ENCODE data around the gene MFNG.

MFNG gene

GRCh38 chr22:37492428-37493344 lies 6.5 kb upstream of the MFNG start:
- DNase-seq, result peak; percentile 54

- DNase-seq, result no peak
Observed at GRCh38 chr22:37491559-37492427, 5.6 kb upstream of the MFNG start.

GRCh38 chr22:37491106-37491505 lies 4.9 kb upstream of the MFNG start:
- no peak for DNase-seq

GRCh38 chr22:37489983-37490382 lies 3.8 kb upstream of the MFNG start:
- DNase-seq, result no peak

GRCh38 chr22:37488337-37489135 lies 2.4 kb upstream of the MFNG start:
- no peak for DNase-seq

- DNase-seq, result no peak
Observed at GRCh38 chr22:37487571-37487970, 1.4 kb upstream of the MFNG start.

GRCh38 chr22:37487129-37487528 lies 945 bp upstream of the MFNG start:
- no peak for DNase-seq

- peak; percentile 29 for DNase-seq
Observed at GRCh38 chr22:37485395-37486223, 575 bp downstream of the MFNG start.

GRCh38 chr22:37484480-37485394 lies 1.4 kb downstream of the MFNG start:
- DNase-seq, result peak; percentile 80

GRCh38 chr22:37483050-37483449 lies 3.1 kb downstream of the MFNG start:
- DNase-seq, result no peak

- no peak for DNase-seq
Observed at GRCh38 chr22:37482244-37482643, 3.9 kb downstream of the MFNG start.

GRCh38 chr22:37481347-37481907 lies 4.8 kb downstream of the MFNG start:
- DNase-seq, result no peak

GRCh38 chr22:37480387-37481346 lies 5.5 kb downstream of the MFNG start:
- no peak for DNase-seq

GRCh38 chr22:37479196-37479595 lies 7.0 kb downstream of the MFNG start:
- DNase-seq, result no peak

- no peak for DNase-seq
Observed at GRCh38 chr22:37476389-37477329, 9.5 kb downstream of the MFNG start.

GRCh38 chr22:37474447-37475090 lies 11.6 kb downstream of the MFNG start:
- DNase-seq, result no peak

- DNase-seq, result no peak
Observed at GRCh38 chr22:37473437-37473946, 12.7 kb downstream of the MFNG start.

All from activated naive CD4-positive, alpha-beta T cell treated with Interleukin-2 at 50 U/mL for 16 hours (primary cell).